HFF-Myc (cell line): ENCODE data around the gene DAP.

Source experiments
- DNase-seq: peaks from one replicate; pipeline ENCODE4 v3.0.0-alpha.2; 2011; ENCODE audit warnings: low read depth; ENCODE audit errors: extremely low read depth
- H3K4me3 ChIP-seq: replicated peaks from 2 replicates; pipeline ENCODE4 v1.5.1; 2011; ENCODE audit warnings: low read depth, mild to moderate bottlenecking, control low read depth, low read length
- TF ChIP-seq, protein P1 (sequence below): IDR thresholded peaks from 2 replicates; pipeline ENCODE4 v1.5.1; 2012; ENCODE audit warnings: mild to moderate bottlenecking, low read depth, low read length, control low read depth; ENCODE audit errors: missing control alignments

Gene DAP

DNA sequence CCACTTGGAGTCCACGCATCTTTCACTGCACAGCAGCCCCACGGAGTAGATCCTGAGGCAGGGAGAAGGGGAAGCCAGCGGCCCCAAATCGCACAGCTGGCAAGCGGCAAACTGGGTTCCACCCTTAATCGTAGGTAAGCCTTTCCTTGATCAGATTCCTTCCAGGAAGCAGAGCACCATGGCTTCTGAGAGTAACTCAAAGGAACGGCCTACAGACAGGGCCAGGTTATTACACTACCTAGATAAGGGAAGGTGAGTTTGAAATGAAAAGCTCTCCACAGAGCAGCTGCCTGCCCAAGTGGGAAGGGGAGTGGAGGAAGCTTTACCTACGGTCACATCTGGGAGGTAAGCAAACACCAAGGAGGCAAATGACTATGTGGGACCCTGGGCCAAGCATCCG lies 7.9 kb downstream of the DAP start:
- TF ChIP-seq, protein P1, sequence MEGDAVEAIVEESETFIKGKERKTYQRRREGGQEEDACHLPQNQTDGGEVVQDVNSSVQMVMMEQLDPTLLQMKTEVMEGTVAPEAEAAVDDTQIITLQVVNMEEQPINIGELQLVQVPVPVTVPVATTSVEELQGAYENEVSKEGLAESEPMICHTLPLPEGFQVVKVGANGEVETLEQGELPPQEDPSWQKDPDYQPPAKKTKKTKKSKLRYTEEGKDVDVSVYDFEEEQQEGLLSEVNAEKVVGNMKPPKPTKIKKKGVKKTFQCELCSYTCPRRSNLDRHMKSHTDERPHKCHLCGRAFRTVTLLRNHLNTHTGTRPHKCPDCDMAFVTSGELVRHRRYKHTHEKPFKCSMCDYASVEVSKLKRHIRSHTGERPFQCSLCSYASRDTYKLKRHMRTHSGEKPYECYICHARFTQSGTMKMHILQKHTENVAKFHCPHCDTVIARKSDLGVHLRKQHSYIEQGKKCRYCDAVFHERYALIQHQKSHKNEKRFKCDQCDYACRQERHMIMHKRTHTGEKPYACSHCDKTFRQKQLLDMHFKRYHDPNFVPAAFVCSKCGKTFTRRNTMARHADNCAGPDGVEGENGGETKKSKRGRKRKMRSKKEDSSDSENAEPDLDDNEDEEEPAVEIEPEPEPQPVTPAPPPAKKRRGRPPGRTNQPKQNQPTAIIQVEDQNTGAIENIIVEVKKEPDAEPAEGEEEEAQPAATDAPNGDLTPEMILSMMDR = no peak
- no peak for DNase-seq

DNA sequence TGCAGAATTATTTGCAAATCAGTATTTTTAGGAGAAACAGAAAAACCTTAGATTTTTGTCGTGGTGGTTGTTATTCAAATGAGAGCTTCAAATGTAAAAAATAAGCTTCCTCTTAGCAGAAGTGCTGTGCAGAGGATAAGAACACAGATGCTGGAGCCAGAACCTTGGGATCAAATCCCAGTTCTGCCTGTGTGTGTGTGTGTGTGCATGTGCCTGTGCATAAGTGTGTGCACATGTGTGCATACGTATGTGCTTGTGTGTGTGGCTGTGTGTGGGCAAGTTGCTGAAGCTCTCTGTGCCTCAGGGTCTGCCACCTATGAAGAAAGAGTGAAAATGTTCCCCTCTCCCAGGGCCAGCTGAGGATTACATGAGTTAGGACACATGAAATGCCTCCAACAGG lies 8.6 kb downstream of the DAP start:
- TF ChIP-seq, protein P1 = no peak
- DNase-seq = no peak
- no peak overlapping the region for H3K4me3 ChIP-seq

More for the DNA sequence above, 7.9 kb downstream of the DAP start:
- H3K4me3 ChIP-seq = no peak overlapping the region

DNA sequence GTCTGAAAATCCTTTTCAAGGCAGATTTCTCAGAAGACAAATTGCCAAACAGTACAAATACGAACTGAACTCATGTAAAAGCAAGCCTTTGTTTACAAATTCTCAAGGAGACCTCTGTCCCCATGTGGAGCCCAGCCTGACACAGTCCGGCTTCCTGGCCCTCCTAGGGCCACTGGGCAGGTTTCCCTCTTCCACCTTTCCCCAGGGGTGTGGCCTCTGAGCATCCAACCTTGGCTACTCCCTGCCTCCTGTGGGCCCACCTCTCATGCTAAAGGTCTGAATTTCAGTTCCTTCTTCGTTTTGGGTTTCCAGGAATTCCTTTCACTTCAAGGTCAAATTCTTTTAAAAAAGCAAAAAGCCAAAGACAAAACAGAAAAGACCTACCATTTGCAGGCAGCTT lies 10.1 kb downstream of the DAP start:
- no peak overlapping the region for H3K4me3 ChIP-seq
- TF ChIP-seq, protein P1 = no peak
- no peak for DNase-seq

DNA sequence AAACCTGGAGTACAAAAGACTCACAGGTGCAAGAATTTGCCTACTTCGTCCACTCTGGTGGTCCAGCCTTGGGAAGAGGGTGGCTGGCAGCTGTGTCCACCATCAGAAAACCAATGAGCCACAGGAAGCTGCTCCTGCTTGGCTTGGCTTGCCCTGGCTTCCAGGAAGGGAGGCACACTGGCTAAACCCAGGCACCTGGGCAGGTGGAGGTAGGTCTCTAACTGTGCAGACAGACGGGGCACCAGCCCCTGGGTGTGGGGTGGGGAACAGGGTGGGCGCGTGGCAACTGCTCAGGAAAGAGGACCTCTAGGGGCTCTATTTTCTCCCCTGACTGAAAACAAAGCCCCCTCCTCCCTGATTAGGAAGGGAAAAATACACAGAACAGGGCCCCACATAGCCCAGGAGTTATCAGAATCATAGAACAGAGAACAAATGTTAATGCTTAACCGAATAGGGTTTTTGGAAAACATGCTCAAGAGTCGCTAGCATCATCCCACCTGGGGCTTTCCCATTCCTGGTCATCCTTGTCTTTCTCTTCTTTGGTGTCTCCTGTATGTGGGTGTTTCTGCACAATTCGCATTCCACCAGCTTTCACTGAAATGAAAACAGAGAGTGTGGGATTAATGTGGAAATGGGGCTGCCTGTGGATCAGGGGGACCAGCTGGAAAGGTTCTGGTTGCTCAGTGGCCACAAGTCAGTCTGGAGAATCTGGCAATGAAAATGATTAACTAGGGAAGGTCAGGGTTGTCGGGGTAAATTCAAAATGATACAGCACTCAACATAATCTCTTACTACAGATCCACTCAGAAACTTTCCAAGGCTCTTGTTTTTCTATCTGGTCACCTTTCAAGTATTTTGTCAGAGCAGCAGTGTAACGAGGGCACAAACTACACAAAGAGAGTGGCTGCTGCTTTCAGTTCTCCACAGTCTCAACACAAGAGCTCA lies 13.1 kb downstream of the DAP start:
- TF ChIP-seq, protein P1 = no peak
- DNase-seq = no peak

DNA sequence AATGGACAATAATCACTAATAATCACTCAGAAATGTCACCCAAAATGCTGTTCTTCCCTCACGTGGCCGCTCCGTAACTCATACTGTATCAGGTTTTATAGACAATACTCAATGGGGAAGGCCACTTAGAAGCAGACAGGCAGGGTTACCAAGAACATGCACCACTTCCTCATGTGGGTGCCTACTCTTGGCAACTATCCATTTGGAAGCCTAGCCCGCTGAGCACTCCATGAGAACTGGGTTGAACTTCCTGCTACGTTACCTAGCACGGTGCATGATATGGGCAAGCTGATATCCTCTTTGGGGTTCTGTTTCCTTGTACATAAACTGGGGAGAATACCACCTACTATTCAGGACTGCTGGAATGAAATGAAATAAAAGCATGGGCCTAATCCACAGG lies 14.3 kb downstream of the DAP start:
- DNase-seq = no peak
- no peak overlapping the region for H3K4me3 ChIP-seq
- TF ChIP-seq, protein P1 = no peak

More for the DNA sequence above, 13.1 kb downstream of the DAP start:
- no peak overlapping the region for H3K4me3 ChIP-seq

DNA sequence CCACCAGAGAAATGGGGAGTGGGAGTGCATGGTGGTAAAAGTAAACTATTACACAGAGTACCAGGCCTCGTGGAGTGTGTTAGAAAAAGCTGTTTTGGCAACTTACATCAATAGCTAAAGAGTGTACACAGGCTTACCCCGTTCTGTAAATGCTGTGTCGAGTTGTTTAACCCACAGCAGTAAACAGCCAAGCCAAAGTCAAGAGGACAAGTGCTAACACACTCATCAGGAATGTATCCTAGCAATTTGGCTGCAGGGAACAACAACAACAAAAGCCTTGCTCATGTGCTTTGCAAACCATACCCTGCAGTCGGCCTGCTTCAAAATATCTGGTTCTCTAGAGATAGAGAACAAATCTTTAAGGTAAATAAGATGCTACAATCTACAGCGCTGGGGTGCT lies 15.9 kb downstream of the DAP start:
- DNase-seq = no peak
- TF ChIP-seq, protein P1 = no peak
- no peak overlapping the region for H3K4me3 ChIP-seq
